ENCODE data around the gene BRINP2. TPM values are rescaled to one million over a fixed set of nuclear protein-coding genes. Genes with fewer than 3 reads are reported as not detected.

BRINP2 gene
- total and polyA plus RNA-seq, 2 of the 4 experiments (the other 2 are of a cell fraction) = not detected

DNA sequence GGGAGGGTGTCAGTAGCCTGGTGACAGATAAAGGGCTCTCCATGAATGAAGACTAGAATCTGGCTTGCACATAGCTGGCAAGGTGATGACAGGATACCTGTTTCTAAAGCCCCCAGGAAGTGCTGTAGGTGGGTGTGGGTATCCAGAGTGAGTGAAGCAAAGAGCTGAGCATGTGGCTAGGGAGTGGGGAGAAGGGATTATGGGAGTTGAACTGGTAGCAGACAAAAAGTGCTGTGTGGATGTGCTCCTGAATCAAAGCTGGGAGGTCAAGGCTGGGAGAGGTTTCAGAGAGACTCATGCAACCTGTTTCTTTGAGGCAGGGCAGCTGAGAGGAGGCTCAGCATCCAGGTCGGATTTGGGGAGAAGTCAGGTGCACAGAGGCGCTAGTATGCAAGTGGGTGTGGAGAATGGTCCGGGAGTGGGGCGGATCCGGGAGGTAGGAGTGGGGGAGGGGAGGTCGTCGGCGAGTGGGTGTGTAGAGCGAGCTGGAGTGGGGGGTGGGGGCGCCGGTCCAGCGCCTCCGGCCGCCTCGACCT, 6.8 kb upstream of the BRINP2 start:
- Histone ChIP-seq H3K23ac (ENCODE audit: low read depth, low read length) (no peak overlapping the region), H2AFZ (replicated peaks; ENCODE audit: low read length, poor library complexity) (peak overlapping the region; percentile 72), H3K9me1 (ENCODE audit: insufficient read depth, low read length) (no peaks in the 10 kb centered on the region), H3K56ac (ENCODE audit: extremely low read depth, insufficient read depth, low read length) (no peak overlapping the region), H2BK20ac (ENCODE audit: low read depth, low read length) (no peak overlapping the region), H4K91ac (ENCODE audit: insufficient read depth, low read depth, low read length) (no peak overlapping the region), H4K5ac (ENCODE audit: low read depth, low read length) (no peak overlapping the region), H3K27me3 (ENCODE audit: control insufficient read depth, insufficient read depth, low read length) (peaks cover 27% of the 10 kb centered on the region), H2BK120ac (ENCODE audit: low read depth, low read length) (no peak overlapping the region), H3K9ac (ENCODE audit: low read depth, low read length) (no peak overlapping the region), H4K20me1 (ENCODE audit: insufficient read depth, low read length) (no peaks in the 10 kb centered on the region), H3K4me1 (ENCODE audit: control insufficient read depth, insufficient read depth, low read length) (peaks cover 2% of the 10 kb centered on the region; the same call in 1 of the 2 replicates), H3K36me3 (ENCODE audit: control insufficient read depth, insufficient read depth, low read length) (no peaks in the 10 kb centered on the region), H2BK15ac (ENCODE audit: low read depth, low read length) (no peak overlapping the region), H2AK9ac (replicated peaks; ENCODE audit: low read depth, low read length, poor library complexity) (no peak overlapping the region), H2AK5ac (ENCODE audit: low read depth, low read length) (no peak overlapping the region), H3K79me1 (ENCODE audit: low read depth in 1 of 2, low read length in 2 of 2) (no peaks in the 10 kb centered on the region), H3K27ac (ENCODE audit: insufficient read depth, low read length) (no peak overlapping the region), H2BK5ac (ENCODE audit: low read depth, low read length, poor library complexity, severe bottlenecking) (no peak overlapping the region), H3K4ac (ENCODE audit: low read depth, low read length) (no peak overlapping the region), H3K4me3 (ENCODE audit: insufficient read depth, low read depth, low read length) (peak overlapping the region; percentile 29; the same call in 1 of the 2 replicates), H4K8ac (ENCODE audit: low read depth in 2 of 2, low read length in 2 of 2) (no peak overlapping the region), H3K18ac (ENCODE audit: low read depth, low read length) (no peak overlapping the region), H3K14ac (replicated peaks; ENCODE audit: low read depth, low read length) (no peak overlapping the region), H3K4me2 (ENCODE audit: low read depth, low read length) (peak overlapping the region; percentile 95; the same call in 1 of the 2 replicates), H3K9me3 (ENCODE audit: control insufficient read depth, insufficient read depth, low read length) (no peaks in the 10 kb centered on the region)
- BruUV-seq (replicated peaks) = no TSS peak
- DNase-seq (no peak), ATAC-seq (ENCODE audit: low read depth) (no peak)
- dilution Hi-C loops (cut with HindIII; ENCODE audit: low sequenced_read_pairs, unreplicated experiment) = no loop called here
- ChIA-PET CTCF (interaction anchor here (0.7 kb wide), 1 partner anchor 604 kb away, joined by 3 read pairs; no protein-coding TSS in a partner anchor), POLR2A (ENCODE audit: unreplicated experiment) (no interaction called here)
- in situ Hi-C loops (cut with MboI; ENCODE audit: low sequenced_read_pairs) = no loop called here
- no CpG with 5 or more reads among the region's 15 CpGs for WGBS, 2 experiments (ENCODE audit: extremely low coverage in 2 of 2, insufficient read length in 1 of 2)
- TF ChIP-seq MAZ (IDR thresholded peaks at IDR 0.05; ENCODE audit: borderline replicate concordance, low read depth, low read length) = no peak
- intact Hi-C loops (cut with micrococcal nuclease) = no loop called here

Data from IMR-90 (cell line).